Caco-2 (cell line): Measurements from ENCODE around the gene ALDH7A1. TPM values are rescaled to one million over a fixed set of nuclear protein-coding genes. Genes with fewer than 3 reads are reported as not detected.

Source experiments
- BruUV-seq: library from RNA; stranded (reverse); fragments of 400-500 nt; replicated peaks from 2 replicates; lab custom pipeline; 2021; lab: Mats Ljungman, UMichigan
- CTCF ChIA-PET: fragments of 300-600 bp; sonication (Branson Sonifier 250); formaldehyde crosslinking; loops from one replicate; lab custom pipeline; 2022; ENCODE audit warnings: antibody characterized with exemption; lab: Charles Lee
- POLR2A ChIA-PET: fragments of 300-600 bp; sonication (Branson Sonifier 250); formaldehyde crosslinking; loops from one replicate; lab custom pipeline; 2022; ENCODE audit warnings: antibody characterized with exemption; lab: Charles Lee
- DNase-seq, 2 experiments: peaks; one replicate each; pipeline versions ENCODE4 v3.0.0 to v3.0.0-alpha.2; 2020 to 2022
- H3K27me3 ChIP-seq: replicated peaks from 2 replicates; pipeline ENCODE4 v1.6.0; 2011; ENCODE audit warnings: low read length; ENCODE audit not compliant: control insufficient read depth, insufficient read depth
- H3K36me3 ChIP-seq: 2 replicates; pipeline ENCODE4 v1.5.1; 2011; ENCODE audit warnings: low read length; ENCODE audit not compliant: control insufficient read depth, insufficient read depth
- H3K4me1 ChIP-seq: fragments of 250-450 bp; sonication (Bioruptor Pico); 2 replicates; pipeline ENCODE4 v1.5.1; 2020; ENCODE audit warnings: mild to moderate bottlenecking
- H3K4me3 ChIP-seq: 2 replicates; pipeline ENCODE4 v1.5.1; 2011; ENCODE audit warnings: low read depth, mild to moderate bottlenecking, control low read depth, low read length
- H3K9me3 ChIP-seq: fragments of 250-450 bp; sonication (Bioruptor Pico); 2 replicates; pipeline ENCODE4 v1.5.1; 2020; ENCODE audit warnings: mild to moderate bottlenecking, moderate library complexity
- H3K27ac Mint-ChIP-seq: one replicate; pipeline ENCODE4 v1.8.0; 2022; ENCODE audit warnings: mixed read lengths; ENCODE audit not compliant: unreplicated experiment
- H3K27me3 Mint-ChIP-seq: one replicate; pipeline ENCODE4 v1.8.0; 2022; ENCODE audit warnings: mixed read lengths; ENCODE audit not compliant: insufficient read depth, unreplicated experiment
- H3K36me3 Mint-ChIP-seq: one replicate; pipeline ENCODE4 v1.8.0; 2022; ENCODE audit warnings: mild to moderate bottlenecking, mixed read lengths; ENCODE audit not compliant: insufficient read depth, unreplicated experiment
- H3K4me1 Mint-ChIP-seq: one replicate; pipeline ENCODE4 v1.8.0; 2022; ENCODE audit warnings: low read depth, mixed read lengths; ENCODE audit not compliant: unreplicated experiment
- H3K4me3 Mint-ChIP-seq: one replicate; pipeline ENCODE4 v1.8.0; 2022; ENCODE audit warnings: mild to moderate bottlenecking, moderate library complexity, mixed read lengths; ENCODE audit not compliant: unreplicated experiment
- H3K9me3 Mint-ChIP-seq: one replicate; pipeline ENCODE4 v1.8.0; 2022; ENCODE audit warnings: mixed read lengths; ENCODE audit not compliant: unreplicated experiment
- CTCF ChIP-seq, 2 experiments: fragments of 200-600 bp in 1 of 2; IDR thresholded peaks; 1 replicate in 1 of 2; 2 replicates in 1 of 2; pipeline versions ENCODE4 v1.5.1 to v1.8.0; 2011 to 2022; ENCODE audit warnings: antibody characterized with exemption in 1 of 2, control low read depth in 1 of 2, inconsistent platforms in 1 of 2, low read depth in 1 of 2, low read length in 1 of 2, mild to moderate bottlenecking in 1 of 2, moderate library complexity in 1 of 2; ENCODE audit not compliant: insufficient read depth in 1 of 2, severe bottlenecking in 1 of 2, unreplicated experiment in 1 of 2
- intact Hi-C: fragments of 100-400 bp; cut with micrococcal nuclease; formaldehyde crosslinking; loops from one replicate; pipeline ENCODE4 v1.10.0; 2022; ENCODE audit not compliant: unreplicated experiment
- total RNA-seq: library from RNA; stranded (reverse); gene quantifications from 2 replicates; pipeline ENCODE4 v1.2.3, GENCODE V29; 2022

Gene ALDH7A1
- total RNA-seq, 1 experiment from 2014 or later = 204 TPM

DNA sequence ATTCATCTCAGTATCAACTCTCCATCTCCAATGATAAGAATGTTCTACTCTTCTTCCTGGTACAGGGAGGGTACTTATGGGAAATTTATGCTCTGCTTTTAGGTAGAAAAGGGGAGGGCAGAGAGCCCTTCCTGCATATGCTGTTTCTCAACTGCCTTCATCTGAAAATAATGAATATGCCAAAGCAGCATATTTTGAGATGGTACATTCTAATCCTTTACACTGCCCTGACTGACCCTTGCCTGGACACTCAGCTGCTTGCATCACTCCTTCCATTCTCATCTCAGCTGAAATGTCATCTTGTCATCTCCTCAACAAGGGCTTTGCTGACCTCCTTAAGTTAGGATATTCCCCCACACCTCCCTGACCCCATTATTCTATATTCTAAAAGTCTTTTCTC lies 68.5 kb downstream of the ALDH7A1 start:
- Histone ChIP-seq H3K9me3 (no peaks in the 10 kb centered on the region), H3K4me1 (no peaks in the 10 kb centered on the region), H3K4me3 (no peak overlapping the region), H3K27me3 (no peaks in the 10 kb centered on the region), H3K36me3 (no peaks in the 10 kb centered on the region)
- CTCF ChIA-PET = no interaction called here
- intact Hi-C loops = no loop called here
- Mint-ChIP-seq H3K27me3 (no peaks in the 10 kb centered on the region), H3K36me3 (no peaks in the 10 kb centered on the region), H3K27ac (no peak overlapping the region), H3K9me3 (no peaks in the 10 kb centered on the region), H3K4me1 (no peaks in the 10 kb centered on the region), H3K4me3 (no peak overlapping the region)
- DNase-seq = no peak
- TF ChIP-seq CTCF (IDR thresholded peaks at IDR 0.05; ENCODE audit: insufficient read depth in 1 of 2, low read depth in 1 of 2, low read length in 1 of 2, severe bottlenecking in 1 of 2, unreplicated experiment in 1 of 2) = no peak
- POLR2A ChIA-PET = no interaction called here
- no TSS peak for BruUV-seq

- Mint-ChIP-seq H3K27me3 (no peaks in the 10 kb centered on the region), H3K36me3 (no peaks in the 10 kb centered on the region), H3K27ac (no peak overlapping the region), H3K4me3 (no peak overlapping the region), H3K4me1 (no peaks in the 10 kb centered on the region), H3K9me3 (no peaks in the 10 kb centered on the region)
- no peak for DNase-seq
- no peaks in the 10 kb centered on the region for H3K9me3 ChIP-seq
- no peak overlapping the region for H3K4me3 ChIP-seq
- intact Hi-C loops = no loop called here
- ChIA-PET CTCF (no interaction called here), POLR2A (no interaction called here)
- TF ChIP-seq CTCF (IDR thresholded peaks at IDR 0.05; ENCODE audit: insufficient read depth in 1 of 2, low read depth in 1 of 2, low read length in 1 of 2, severe bottlenecking in 1 of 2, unreplicated experiment in 1 of 2) = no peak
- H3K36me3 ChIP-seq = no peaks in the 10 kb centered on the region
- BruUV-seq = no TSS peak
- no peaks in the 10 kb centered on the region for H3K27me3 ChIP-seq
- no peaks in the 10 kb centered on the region for H3K4me1 ChIP-seq
Measured at GRCh38 chr5:126525630-126526245, 69.3 kb downstream of the ALDH7A1 start.

DNA sequence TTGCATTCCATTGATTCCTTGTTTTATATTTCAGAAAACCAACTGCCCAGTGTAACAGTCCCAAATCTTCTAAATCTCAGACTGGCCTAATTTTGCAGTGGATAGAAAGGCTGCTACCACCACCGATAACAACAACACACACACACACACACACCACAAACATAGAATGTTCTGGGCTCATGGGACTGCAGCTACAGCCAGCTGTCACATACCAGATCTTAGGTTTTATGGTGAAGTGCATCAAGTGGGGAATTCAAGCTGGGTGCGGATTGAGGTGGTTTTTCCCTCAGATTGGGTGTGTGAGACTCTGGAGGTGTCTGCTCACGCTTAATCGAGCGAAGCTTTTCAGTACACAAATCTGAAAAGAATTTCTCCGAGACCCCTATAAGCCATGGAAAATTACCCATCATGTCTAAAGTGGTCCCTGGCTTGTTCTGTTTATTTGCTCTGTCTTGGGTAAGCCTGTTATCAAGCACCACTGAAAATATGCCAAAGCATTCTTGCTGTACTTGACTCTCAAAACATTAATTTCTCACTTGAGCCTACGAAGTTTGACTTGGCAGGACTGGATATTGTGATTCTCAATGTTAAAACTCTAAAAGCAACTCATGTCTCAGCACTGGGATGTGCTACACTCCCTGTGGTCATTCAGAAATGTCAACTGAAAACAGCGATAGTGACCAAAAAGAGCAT lies 71.1 kb downstream of the ALDH7A1 start:
- no peaks in the 10 kb centered on the region for H3K36me3 ChIP-seq
- no peak for TF ChIP-seq CTCF (IDR thresholded peaks at IDR 0.05; ENCODE audit: insufficient read depth in 1 of 2, low read depth in 1 of 2, low read length in 1 of 2, severe bottlenecking in 1 of 2, unreplicated experiment in 1 of 2)
- CTCF ChIA-PET = no interaction called here
- H3K4me1 ChIP-seq = no peaks in the 10 kb centered on the region
- no peak overlapping the region for H3K4me3 ChIP-seq
- no peaks in the 10 kb centered on the region for H3K36me3 Mint-ChIP-seq
- H3K4me3 Mint-ChIP-seq = no peak overlapping the region
- peaks cover 11% of the 10 kb centered on the region for H3K4me1 Mint-ChIP-seq
- H3K9me3 Mint-ChIP-seq = no peaks in the 10 kb centered on the region
- DNase-seq = no peak
- H3K27ac Mint-ChIP-seq = no peak overlapping the region
- no TSS peak for BruUV-seq
- no peaks in the 10 kb centered on the region for H3K27me3 ChIP-seq
- intact Hi-C loops = no loop called here
- no peaks in the 10 kb centered on the region for H3K9me3 ChIP-seq
- H3K27me3 Mint-ChIP-seq = no peaks in the 10 kb centered on the region
- POLR2A ChIA-PET = no interaction called here
